GM12878 (cell line): ENCODE results near the gene CRHR2.

Experiments used
- CEBPB ChIP-seq, 2 experiments: fragments of 150-350 bp in 1 of 2; IDR thresholded peaks; 2 replicates each; pipeline ENCODE4 v1.6.1; 2012 to 2014; ENCODE audit warnings: low read depth in 2 of 2, low read length in 2 of 2, borderline replicate concordance in 1 of 2, inconsistent platforms in 1 of 2
- CTCF ChIP-seq, 3 experiments: IDR thresholded peaks in 2 of 3; conservative IDR thresholded peaks in 1 of 3; 2 replicates each; pipeline ENCODE4 v1.5.1; 2011; ENCODE audit warnings: low read depth in 3 of 3, low read length in 3 of 3, mild to moderate bottlenecking in 3 of 3, control low read depth in 2 of 3, moderate library complexity in 2 of 3, inconsistent platforms in 1 of 3, mixed read lengths in 1 of 3; ENCODE audit not compliant: control insufficient read depth in 2 of 3, insufficient read depth in 1 of 3; ENCODE audit errors: extremely low read depth in 1 of 3
- EP300 ChIP-seq, 2 experiments: fragments of 150-350 bp in 1 of 2; IDR thresholded peaks; 2 replicates each; pipeline ENCODE4 v1.6.1; 2011 to 2012; ENCODE audit warnings: low read depth in 2 of 2, low read length in 2 of 2, borderline replicate concordance in 1 of 2, improper control_type of control experiment in 1 of 2, inconsistent platforms in 1 of 2; ENCODE audit not compliant: control insufficient read depth in 1 of 2
- PAX5 ChIP-seq: IDR thresholded peaks from 2 replicates; pipeline ENCODE4 v1.6.1; 2011; ENCODE audit warnings: low read depth, low read length, borderline replicate concordance
- POLR2AphosphoS5 ChIP-seq: IDR thresholded peaks from 2 replicates; pipeline ENCODE4 v1.6.1; 2011; ENCODE audit warnings: mild to moderate bottlenecking, low read length, inconsistent platforms
- RAD51 ChIP-seq: fragments of 450-650 bp; IDR thresholded peaks from 2 replicates; pipeline ENCODE4 v1.6.1; 2016; ENCODE audit warnings: moderate library complexity, mild to moderate bottlenecking, inconsistent platforms
- RCOR1 ChIP-seq: conservative IDR thresholded peaks from 2 replicates; pipeline ENCODE4 v1.6.1; 2012; ENCODE audit warnings: low read depth, low read length, improper control_type of control experiment
- REST ChIP-seq: IDR thresholded peaks from 2 replicates; pipeline ENCODE4 v1.6.1; 2012; ENCODE audit warnings: mild to moderate bottlenecking, low read depth, low read length
- SMAD1 ChIP-seq: fragments of 450-650 bp; IDR thresholded peaks from 2 replicates; pipeline ENCODE4 v1.6.1; 2018; ENCODE audit warnings: mild to moderate bottlenecking, low read depth; ENCODE audit not compliant: partially characterized antibody
- TCF3 ChIP-seq: IDR thresholded peaks from 2 replicates; pipeline ENCODE4 v1.6.1; 2012; ENCODE audit warnings: low read depth, mild to moderate bottlenecking, low read length, borderline replicate concordance; ENCODE audit not compliant: insufficient read depth
- YY1 ChIP-seq: IDR thresholded peaks from 2 replicates; pipeline ENCODE4 v1.6.1; 2011; ENCODE audit warnings: low read depth, mild to moderate bottlenecking, low read length
- ZZZ3 ChIP-seq: IDR thresholded peaks from 2 replicates; pipeline ENCODE4 v1.6.1; 2011; ENCODE audit warnings: low read depth; ENCODE audit not compliant: control insufficient read depth, insufficient read length

GRCh38 chr7:30665449-30665848 is 16.8 kb downstream of the CRHR2 start:
- TF ChIP-seq CTCF (IDR thresholded peaks at IDR 0.05 in 2 of 3, conservative IDR thresholded peaks at IDR 0.05 in 1 of 3; ENCODE audit: control insufficient read depth in 2 of 3, extremely low read depth in 1 of 3, insufficient read depth in 1 of 3, low read depth in 3 of 3, low read length in 3 of 3), result no peak
- TF ChIP-seq TCF3, result no peak
- no peak for TF ChIP-seq RAD51
- TF ChIP-seq EP300 (IDR thresholded peaks at IDR 0.05; ENCODE audit: borderline replicate concordance in 1 of 2, control insufficient read depth in 1 of 2, low read depth in 2 of 2, low read length in 2 of 2), result no peak
- TF ChIP-seq REST, result no peak
- no peak for TF ChIP-seq POLR2AphosphoS5
- TF ChIP-seq ZZZ3, result no peak
- TF ChIP-seq CEBPB (IDR thresholded peaks at IDR 0.05; ENCODE audit: borderline replicate concordance in 1 of 2, low read depth in 2 of 2, low read length in 2 of 2), result no peak
- no peak for TF ChIP-seq PAX5
- TF ChIP-seq RCOR1, result no peak
- no peak for TF ChIP-seq YY1
- no peak for TF ChIP-seq SMAD1
